H9 (cell line): ENCODE measurements around the gene FHIT. TPM values are rescaled to one million over a fixed set of nuclear protein-coding genes. Genes with fewer than 3 reads are reported as not detected.

Experiments used
- DNase-seq: peaks from one replicate; pipeline ENCODE4 v3.0.0-alpha.2; 2017
- H2AFZ ChIP-seq: one replicate; pipeline ENCODE4 v1.6.1; 2013; ENCODE audit warnings: mild to moderate bottlenecking, low read length, control low read depth, moderate library complexity
- H2AK5ac ChIP-seq: 2 replicates; pipeline ENCODE4 v1.6.1; 2013; ENCODE audit warnings: low read length, control low read depth, mixed read lengths; ENCODE audit not compliant: insufficient read length
- H2BK120ac ChIP-seq: one replicate; pipeline ENCODE4 v1.6.1; 2013; ENCODE audit warnings: low read depth, mild to moderate bottlenecking, low read length, control low read depth, inconsistent platforms; ENCODE audit not compliant: poor library complexity, severe bottlenecking
- H2BK12ac ChIP-seq: 2 replicates; pipeline ENCODE4 v1.6.1; 2013; ENCODE audit warnings: low read length, control low read depth, mixed read lengths, low read depth; ENCODE audit not compliant: insufficient read length
- H2BK15ac ChIP-seq: 2 replicates; pipeline ENCODE4 v1.6.1; 2013; ENCODE audit warnings: low read depth, low read length, control low read depth
- H2BK20ac ChIP-seq: one replicate; pipeline ENCODE4 v1.6.1; 2013; ENCODE audit warnings: low read depth, mild to moderate bottlenecking, low read length, control low read depth, inconsistent platforms; ENCODE audit not compliant: poor library complexity, severe bottlenecking
- H2BK5ac ChIP-seq: 2 replicates; pipeline ENCODE4 v1.6.1; 2013; ENCODE audit warnings: low read length, control low read depth, mixed read lengths; ENCODE audit not compliant: insufficient read length
- H3K14ac ChIP-seq: 2 replicates; pipeline ENCODE4 v1.6.1; 2013; ENCODE audit warnings: low read length, control low read depth; ENCODE audit not compliant: insufficient read depth
- H3K18ac ChIP-seq: 2 replicates; pipeline ENCODE4 v1.6.1; 2013; ENCODE audit warnings: low read depth, mild to moderate bottlenecking, mixed read lengths, low read length, control low read depth; ENCODE audit not compliant: insufficient read length
- H3K23ac ChIP-seq: 2 replicates; pipeline ENCODE4 v1.6.1; 2013; ENCODE audit warnings: low read length, control low read depth, mixed read lengths, low read depth; ENCODE audit not compliant: insufficient read length
- H3K23me2 ChIP-seq: 2 replicates; pipeline ENCODE4 v1.6.1; 2013; ENCODE audit warnings: low read depth, mild to moderate bottlenecking, mixed read lengths, low read length, control low read depth; ENCODE audit not compliant: insufficient read length, poor library complexity, severe bottlenecking
- H3K27ac ChIP-seq: 2 replicates; pipeline ENCODE4 v1.5.1; 2013; ENCODE audit warnings: low read length, control low read depth, mixed read lengths, low read depth; ENCODE audit not compliant: insufficient read length
- H3K27me3 ChIP-seq: 2 replicates; pipeline ENCODE4 v1.6.1; 2013; ENCODE audit warnings: low read length, control low read depth, inconsistent platforms; ENCODE audit not compliant: insufficient read depth
- H3K4ac ChIP-seq: 2 replicates; pipeline ENCODE4 v1.6.1; 2013; ENCODE audit warnings: low read depth, mild to moderate bottlenecking, control low read depth, inconsistent platforms, low read length, moderate library complexity
- H3K4me1 ChIP-seq: 2 replicates; pipeline ENCODE4 v1.6.1; 2013; ENCODE audit warnings: low read length, control low read depth, inconsistent platforms; ENCODE audit not compliant: insufficient read depth
- H3K4me2 ChIP-seq: 2 replicates; pipeline ENCODE4 v1.6.1; 2013; ENCODE audit warnings: low read length, control low read depth, mixed read lengths; ENCODE audit not compliant: insufficient read length, insufficient read depth
- H3K56ac ChIP-seq: 2 replicates; pipeline ENCODE4 v1.6.1; 2013; ENCODE audit warnings: low read depth, mild to moderate bottlenecking, mixed read lengths, low read length, control low read depth; ENCODE audit not compliant: insufficient read length
- H3K79me1 ChIP-seq: 2 replicates; pipeline ENCODE4 v1.6.1; 2013; ENCODE audit warnings: low read depth, mild to moderate bottlenecking, moderate library complexity, low read length, control low read depth, inconsistent platforms; ENCODE audit not compliant: insufficient read depth, poor library complexity, severe bottlenecking
- H3K79me2 ChIP-seq: 2 replicates; pipeline ENCODE4 v1.6.1; 2013; ENCODE audit warnings: low read length, control low read depth, inconsistent platforms; ENCODE audit not compliant: insufficient read depth
- H3K9ac ChIP-seq: 2 replicates; pipeline ENCODE4 v1.6.1; 2013; ENCODE audit warnings: low read length, control low read depth, mixed read lengths; ENCODE audit not compliant: insufficient read length; ENCODE audit errors: extremely low read depth
- H3K9me3 ChIP-seq: one replicate; pipeline ENCODE4 v1.6.1; 2013; ENCODE audit warnings: low read depth, low read length, inconsistent platforms; ENCODE audit not compliant: control insufficient read depth
- H3T11ph ChIP-seq: one replicate; pipeline ENCODE4 v1.6.1; 2013; ENCODE audit warnings: mild to moderate bottlenecking, low read length, control low read depth, inconsistent platforms
- H4K20me1 ChIP-seq: one replicate; pipeline ENCODE4 v1.6.1; 2013; ENCODE audit not compliant: control insufficient read depth, insufficient read length, insufficient read depth
- H4K5ac ChIP-seq: 2 replicates; pipeline ENCODE4 v1.6.1; 2013; ENCODE audit warnings: low read depth, mild to moderate bottlenecking, mixed read lengths, low read length, control low read depth; ENCODE audit not compliant: insufficient read length
- H4K8ac ChIP-seq: replicated peaks from 2 replicates; pipeline ENCODE4 v1.6.1; 2013; ENCODE audit warnings: low read length, control low read depth, mixed read lengths, low read depth; ENCODE audit not compliant: insufficient read length
- H4K91ac ChIP-seq: 2 replicates; pipeline ENCODE4 v1.6.1; 2013; ENCODE audit warnings: low read depth, mild to moderate bottlenecking, moderate library complexity, mixed read lengths, low read length, control low read depth; ENCODE audit not compliant: insufficient read length
- H3K27ac Mint-ChIP-seq, 3 experiments: 2 replicates in 2 of 3; 3 replicates in 1 of 3; pipeline ENCODE4 v1.8.0; 2020 to 2021; ENCODE audit warnings: mixed read lengths in 3 of 3, mild to moderate bottlenecking in 1 of 3, moderate library complexity in 1 of 3
- H3K27me3 Mint-ChIP-seq: 2 replicates; pipeline ENCODE4 v1.8.0; 2021; ENCODE audit warnings: low read depth, mild to moderate bottlenecking, moderate library complexity, mixed read lengths
- H3K36me3 Mint-ChIP-seq, 3 experiments: 2 replicates in 2 of 3; 3 replicates in 1 of 3; pipeline ENCODE4 v1.8.0; 2020 to 2021; ENCODE audit warnings: low read depth in 3 of 3, mixed read lengths in 3 of 3; ENCODE audit not compliant: insufficient read depth in 1 of 3
- H3K4me1 Mint-ChIP-seq, 2 experiments: 2 replicates each; pipeline ENCODE4 v1.8.0; 2020; ENCODE audit warnings: mixed read lengths in 2 of 2
- H3K4me3 Mint-ChIP-seq, 2 experiments: 2 replicates in 1 of 2; 3 replicates in 1 of 2; pipeline ENCODE4 v1.8.0; 2020 to 2021; ENCODE audit warnings: mild to moderate bottlenecking in 2 of 2, mixed read lengths in 2 of 2, moderate library complexity in 1 of 2
- H3K9me3 Mint-ChIP-seq, 2 experiments: 2 replicates in 1 of 2; 3 replicates in 1 of 2; pipeline ENCODE4 v1.8.0; 2020; ENCODE audit warnings: mild to moderate bottlenecking in 2 of 2, mixed read lengths in 2 of 2, moderate library complexity in 1 of 2
- CTCF ChIP-seq: fragments of 200-600 bp; sonication (generic); conservative IDR thresholded peaks from 3 replicates; pipeline ENCODE4 v1.8.0; 2021; ENCODE audit warnings: antibody characterized with exemption, mild to moderate bottlenecking
- WGBS: extraction: QIAGEN DNeasy Blood & Tissue Kit; methylation state at CpG from one replicate; pipeline ENCODE4 v1.1.7; 2013; ENCODE audit warnings: missing lambda C conversion rate, low lambda C conversion rate, mixed read lengths; ENCODE audit not compliant: insufficient read length; ENCODE audit errors: extremely low coverage; 5-methylcytosine and 5-hydroxymethylcytosine counted together
- total RNA-seq: library from RNA; stranded (reverse); gene quantifications from 2 replicates; pipeline ENCODE4 v1.2.1, GENCODE V29; 2021

The FHIT gene
- total RNA-seq, 1 experiment from 2014 or later, result 3.0 TPM

DNA sequence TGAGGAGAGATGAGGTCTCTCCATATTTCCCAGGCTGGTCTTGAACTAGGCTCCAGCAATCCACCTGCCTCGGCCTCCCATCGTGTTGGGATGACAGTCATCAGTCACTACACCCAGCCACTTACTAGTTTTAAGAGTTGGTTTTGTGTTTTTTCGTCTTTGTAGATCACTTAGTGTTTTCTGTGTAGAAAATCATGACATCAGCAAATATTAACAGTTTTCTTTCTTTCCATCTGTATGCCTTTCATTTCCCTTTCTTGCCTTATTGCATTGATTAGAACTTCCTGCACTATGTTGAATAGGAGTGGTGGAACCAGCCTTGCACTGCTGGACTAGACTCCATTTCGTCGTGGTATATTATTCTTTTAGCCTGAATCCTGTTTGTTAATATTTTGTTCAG is 415.5 kb downstream of the FHIT start:
- Mint-ChIP-seq H3K27ac (no peak overlapping the region), H3K4me1 (peaks cover 27 to 33% of the 10 kb centered on the region in 2 experiments), H3K36me3 (peaks cover 3 to 15% (median 4%) of the 10 kb centered on the region in 3 experiments; a peak in 4 of 7 replicates), H3K9me3 (peaks cover 2 to 7% of the 10 kb centered on the region in 2 experiments; a peak in 2 of 5 replicates), H3K4me3 (no peak overlapping the region), H3K27me3 (no peaks in the 10 kb centered on the region)
- Histone ChIP-seq H2BK20ac (no peak overlapping the region), H2AK5ac (no peak overlapping the region), H3K4ac (no peak overlapping the region), H2BK5ac (no peak overlapping the region), H3K23ac (no peak overlapping the region), H3K18ac (no peak overlapping the region), H4K5ac (no peak overlapping the region), H2BK15ac (no peak overlapping the region), H3K27ac (no peak overlapping the region), H4K8ac (no peak overlapping the region), H4K91ac (no peak overlapping the region), H3K9me3 (peaks cover 5% of the 10 kb centered on the region), H2AFZ (no peak overlapping the region), H3T11ph (no peak overlapping the region), H3K14ac (no peak overlapping the region), H3K79me1 (no peaks in the 10 kb centered on the region), H2BK12ac (no peak overlapping the region), H3K4me2 (no peak overlapping the region), H3K56ac (no peak overlapping the region), H4K20me1 (no peaks in the 10 kb centered on the region), H3K9ac (no peak overlapping the region), H3K4me1 (peaks cover 4% of the 10 kb centered on the region; the same call in 1 of the 2 replicates), H3K79me2 (no peaks in the 10 kb centered on the region), H3K23me2 (no peaks in the 10 kb centered on the region), H2BK120ac (no peak overlapping the region), H3K27me3 (no peaks in the 10 kb centered on the region)
- TF ChIP-seq CTCF, result no peak
- no peak for DNase-seq
- no CpG with 5 or more reads among the region's 5 CpGs for WGBS
